HepG2 (cell line): Measurements from ENCODE around the gene PCSK6. TPM values are rescaled to one million over a fixed set of nuclear protein-coding genes. Genes with fewer than 3 reads are reported as not detected.

Experiments
- ATAC-seq: fragments of 200-7000 bp; cut with Tn5 transposase; 3 replicates; pipeline ENCODE4 v1.9.1; 2020; ENCODE audit warnings: mild to moderate bottlenecking, moderate library complexity
- BruUV-seq: library from RNA; stranded (reverse); fragments of 400-500 nt; replicated peaks from 2 replicates; lab custom pipeline; 2021; lab: Mats Ljungman, UMichigan
- CTCF ChIA-PET: fragments of 300-600 bp; formaldehyde crosslinking; extraction: SDS; loops from one replicate; lab custom pipeline; 2021; ENCODE audit warnings: low total read pairs, inconsistent platforms, low intra/inter-chr PET ratio; lab: Yijun Ruan, JAX
- POLR2A ChIA-PET: fragments of 350-600 bp; sonication (Branson Sonifier 250); formaldehyde crosslinking; loops from one replicate; lab custom pipeline; 2020; ENCODE audit warnings: antibody characterized with exemption, inconsistent platforms; lab: Yijun Ruan, JAX
- DNase-seq: peaks from one replicate; pipeline ENCODE4 v3.0.0-alpha.2; 2015; ENCODE audit warnings: low spot score
- FAIRE-seq: peaks from 3 replicates; lab custom pipeline; 2011; peaks lifted over from hg19 to GRCh38; lab: Jason Lieb, UNC
- H2AFZ ChIP-seq: one replicate; pipeline ENCODE4 v1.6.1; 2011; ENCODE audit warnings: low read length, inconsistent platforms
- H3K27ac ChIP-seq: fragments of 300-600 bp; 3 replicates; pipeline ENCODE4 v1.8.0; 2011; ENCODE audit warnings: mixed run types, mild to moderate bottlenecking, mixed read lengths, low read length, inconsistent platforms; ENCODE audit not compliant: insufficient read depth; ENCODE audit errors: extremely low read length
- H3K27me3 ChIP-seq, 2 experiments: fragments of 200-600 bp in 1 of 2; 2 replicates in 1 of 2; 3 replicates in 1 of 2; pipeline versions ENCODE4 v1.6.0 to v1.8.0; 2011; ENCODE audit warnings: low read length in 2 of 2, mild to moderate bottlenecking in 2 of 2, moderate library complexity in 2 of 2, inconsistent platforms in 1 of 2; ENCODE audit not compliant: insufficient read depth in 2 of 2, control insufficient read depth in 1 of 2
- H3K36me3 ChIP-seq, 2 experiments: fragments of 200-600 bp in 1 of 2; replicated peaks in 1 of 2; 2 replicates in 1 of 2; 3 replicates in 1 of 2; pipeline versions ENCODE4 v1.5.1 to v1.8.0; 2011; ENCODE audit warnings: low read length in 2 of 2, inconsistent platforms in 1 of 2; ENCODE audit not compliant: insufficient read depth in 2 of 2, control insufficient read depth in 1 of 2
- H3K4me1 ChIP-seq: 2 replicates; pipeline ENCODE4 v1.5.1; 2012; ENCODE audit warnings: low read length, inconsistent platforms; ENCODE audit not compliant: insufficient read depth
- H3K4me2 ChIP-seq: 2 replicates; pipeline ENCODE4 v1.6.0; 2011; ENCODE audit warnings: low read depth, low read length, inconsistent platforms
- H3K4me3 ChIP-seq, 3 experiments: fragments of 200-600 bp in 1 of 3; sonication (generic), shearing (Covaris generic) in 1 of 3; replicated peaks in 1 of 3; 2 replicates each; pipeline ENCODE4 v1.5.1; 2011 to 2016; ENCODE audit warnings: low read length in 3 of 3, inconsistent platforms in 2 of 3, low read depth in 2 of 3, mild to moderate bottlenecking in 2 of 3, control low read depth in 1 of 3, mixed read lengths in 1 of 3; ENCODE audit not compliant: insufficient read depth in 1 of 3
- H3K79me2 ChIP-seq: one replicate; pipeline ENCODE4 v1.6.1; 2011; ENCODE audit warnings: low read length, inconsistent platforms; ENCODE audit not compliant: insufficient read depth
- H3K9ac ChIP-seq: 2 replicates; pipeline ENCODE4 v1.6.0; 2011; ENCODE audit warnings: mild to moderate bottlenecking, low read depth, low read length, inconsistent platforms; ENCODE audit not compliant: insufficient read depth
- H3K9me3 ChIP-seq: 2 replicates; pipeline ENCODE4 v1.5.1; 2012; ENCODE audit warnings: mild to moderate bottlenecking, low read length
- H4K20me1 ChIP-seq: 2 replicates; pipeline ENCODE4 v1.6.0; 2011; ENCODE audit warnings: inconsistent platforms, mild to moderate bottlenecking, low read length, moderate library complexity; ENCODE audit not compliant: insufficient read depth
- ELF4 ChIP-seq: sonication (generic); formaldehyde crosslinking; IDR thresholded peaks from 2 replicates; pipeline ENCODE4 v1.5.0; 2020; ENCODE audit warnings: missing genetic modification reagents, mild to moderate bottlenecking, moderate library complexity, borderline replicate concordance
- GABPA ChIP-seq, 2 experiments: IDR thresholded peaks; 2 replicates each; pipeline ENCODE4 v1.6.1; 2011 to 2016; ENCODE audit warnings: low read depth in 2 of 2, low read length in 1 of 2, missing biosample characterization in 1 of 2, missing genetic modification characterization in 1 of 2
- GTF3A ChIP-seq: sonication (generic); formaldehyde crosslinking; conservative IDR thresholded peaks from 2 replicates; pipeline ENCODE4 v1.4.0; 2020; ENCODE audit warnings: mild to moderate bottlenecking, missing genetic modification reagents
- HNRNPL ChIP-seq: fragments of 200-400 bp; formaldehyde crosslinking; IDR thresholded peaks from 2 replicates; pipeline ENCODE4 v1.6.1; 2017; ENCODE audit warnings: mild to moderate bottlenecking, low read depth, low read length
- MTA3 ChIP-seq: sonication (generic); formaldehyde crosslinking; IDR thresholded peaks from 2 replicates; pipeline ENCODE4 v1.4.0; 2020; ENCODE audit warnings: missing genetic modification reagents
- STAG1 ChIP-seq: sonication (generic); formaldehyde crosslinking; IDR thresholded peaks from 2 replicates; pipeline ENCODE4 v1.4.0; 2020; ENCODE audit warnings: missing genetic modification reagents
- ZBTB3 ChIP-seq: sonication (generic); formaldehyde crosslinking; IDR thresholded peaks from 2 replicates; pipeline ENCODE4 v1.4.0; 2020; ENCODE audit warnings: low read depth, mild to moderate bottlenecking, moderate library complexity, missing genetic modification reagents, borderline replicate concordance
- ZNF674 ChIP-seq: sonication (generic); formaldehyde crosslinking; IDR thresholded peaks from 2 replicates; pipeline ENCODE4 v1.5.0; 2020; ENCODE audit warnings: low read depth, mild to moderate bottlenecking, missing genetic modification reagents
- ZNF776 ChIP-seq: sonication (generic); formaldehyde crosslinking; IDR thresholded peaks from 2 replicates; pipeline ENCODE4 v1.4.0; 2020; ENCODE audit warnings: mild to moderate bottlenecking, missing genetic modification reagents
- whole genome bisulfite sequencing: methylation state at CpG from one replicate; pipeline ENCODE4 v1.1.6; 2017; ENCODE audit warnings: low lambda C conversion rate; 5-methylcytosine and 5-hydroxymethylcytosine counted together
- in situ Hi-C: cut with HindIII; loops from 2 replicates; pipeline ENCODE4 v1.10.0; 2017; ENCODE audit warnings: low pct_unique_long_range_greater_than_20kb; ENCODE audit not compliant: extremely low pct_ligation_motif_present
- intact Hi-C: fragments of 100-400 bp; cut with micrococcal nuclease; formaldehyde crosslinking; loops from one replicate; pipeline ENCODE4 v1.10.0; 2022; ENCODE audit not compliant: unreplicated experiment
- polyA plus RNA-seq, 8 experiments: library from polyadenylated mRNA; depleted of rRNA in 3 of 8; stranded (reverse) in 7 of 8; unstranded in 1 of 8; fragments of >200 nt; fragmentation: Illumina TruSeq in 4 of 8; extraction: Trizol in 4 of 8; gene quantifications; 2 replicates each; pipeline versions ENCODE4 v1.2.1 to v1.2.3, GENCODE V29; 2011 to 2016; ENCODE audit warnings: low read depth in 4 of 8, missing spikeins in 1 of 8, mixed read lengths in 1 of 8; ENCODE audit not compliant: insufficient read depth in 1 of 8
- total RNA-seq, 5 experiments: library from RNA; depleted of rRNA; stranded (reverse); fragments of >200 nt; fragmentation: Illumina TruSeq; extraction: Trizol; gene quantifications; 2 replicates each; pipeline ENCODE4 v1.2.3, GENCODE V29; 2016; ENCODE audit warnings: low read depth in 1 of 5
- TF ChIP-seq, protein P1 (sequence below): sonication (generic); formaldehyde crosslinking; IDR thresholded peaks from 2 replicates; pipeline ENCODE4 v1.4.0; 2020; ENCODE audit warnings: mild to moderate bottlenecking, low read depth, missing genetic modification reagents
- TF ChIP-seq, protein P2 (sequence below): sonication (generic); formaldehyde crosslinking; IDR thresholded peaks from 2 replicates; pipeline ENCODE4 v1.4.0; 2020; ENCODE audit warnings: missing genetic modification reagents, borderline replicate concordance

PCSK6 gene
- total and polyA plus RNA-seq, 2 of the 13 experiments (the other 11 are each of a cell fraction or from before 2014, with no cell fraction given): 56.5 to 155 TPM

DNA sequence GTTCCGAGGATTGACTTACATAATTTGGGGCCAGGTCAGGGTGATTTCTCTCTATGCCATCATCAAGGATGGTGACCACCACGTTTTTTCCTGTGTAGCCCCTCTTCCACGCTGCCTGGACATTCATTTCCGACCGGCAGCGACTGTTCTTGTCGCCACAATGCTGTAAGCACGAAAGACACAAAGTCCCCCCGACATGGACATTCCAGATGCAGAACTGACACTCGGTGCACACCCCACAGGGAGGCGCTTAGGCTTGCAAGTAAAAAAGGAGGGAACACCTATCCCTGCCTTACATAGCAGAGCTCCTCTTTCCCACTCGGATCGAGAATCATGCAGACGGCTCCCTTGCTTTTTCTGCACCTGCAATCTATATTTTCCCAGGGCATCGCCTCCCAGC is 58.2 kb downstream of the PCSK6 start:
- Histone ChIP-seq H3K4me2 (no peak overlapping the region), H4K20me1 (no peaks in the 10 kb centered on the region), H3K9ac (no peak overlapping the region), H3K79me2 (peaks cover 4% of the 10 kb centered on the region), H3K27me3 (no peaks in the 10 kb centered on the region), H3K27ac (no peak overlapping the region), H3K4me3 (no peak overlapping the region), H2AFZ (no peak overlapping the region), H3K36me3 (peaks cover 38 to 89% of the 10 kb centered on the region in 2 experiments), H3K9me3 (no peaks in the 10 kb centered on the region), H3K4me1 (peaks cover 36% of the 10 kb centered on the region)
- intact Hi-C loops (no loop called here), in situ Hi-C loops (loop anchor here (10.0 kb wide), 1 partner anchor 214 kb away; no protein-coding TSS in a partner anchor)
- no peak for TF ChIP-seq ZNF674 (CRISPR knock-in tag)
- 0 out of 2 replicates have a peak, but pooled peaks have one; percentile 16 for TF ChIP-seq STAG1 (CRISPR knock-in tag)
- ChIA-PET POLR2A (no interaction called here), CTCF (no interaction called here)
- no peak for FAIRE-seq
- BruUV-seq: no TSS peak
- 95% methylated on average over 15 of the region's 15 CpGs for WGBS
- ATAC-seq: no peak
- DNase-seq: no peak

DNA sequence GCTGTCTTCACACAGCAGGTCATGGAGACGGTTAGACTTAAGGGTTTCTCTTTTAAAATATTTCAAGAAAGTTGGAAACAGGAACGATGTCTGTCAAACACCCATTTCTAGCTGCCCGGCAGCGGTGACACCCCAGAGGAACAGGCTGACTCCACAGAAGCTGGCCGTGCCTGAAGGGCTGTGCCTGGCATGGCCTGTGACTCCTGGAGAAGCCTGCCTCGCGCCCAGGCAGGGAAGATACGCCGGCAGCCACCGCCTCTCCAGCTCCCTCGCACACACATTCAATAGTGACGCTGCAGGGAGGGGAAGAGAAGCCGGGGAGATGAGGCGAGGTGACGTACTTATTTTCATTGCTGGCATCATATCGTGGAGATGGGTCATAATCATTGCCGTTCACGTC is 59.9 kb downstream of the PCSK6 start:
- ChIA-PET CTCF (no interaction called here), POLR2A (interaction anchor here (1.5 kb wide), 1 partner anchor 10 kb away, joined by 5 read pairs; no protein-coding TSS in a partner anchor)
- DNase-seq: no peak
- Histone ChIP-seq H4K20me1 (no peaks in the 10 kb centered on the region), H3K27ac (no peak overlapping the region), H2AFZ (no peak overlapping the region), H3K4me1 (peaks cover 22% of the 10 kb centered on the region), H3K4me3 (no peak overlapping the region), H3K4me2 (no peak overlapping the region), H3K36me3 (peaks cover 36 to 89% of the 10 kb centered on the region in 2 experiments), H3K9me3 (no peaks in the 10 kb centered on the region), H3K27me3 (no peaks in the 10 kb centered on the region), H3K79me2 (peaks cover 4% of the 10 kb centered on the region), H3K9ac (no peak overlapping the region)
- no peak for ATAC-seq
- in situ Hi-C loops (loop anchor here (10.0 kb wide), 1 partner anchor 215 kb away; no protein-coding TSS in a partner anchor), intact Hi-C loops (no loop called here)
- no TSS peak for BruUV-seq
- 95% methylated on average over 18 of the region's 18 CpGs for WGBS
- TF ChIP-seq ELF4 (CRISPR knock-in tag): no peak
- TF ChIP-seq, protein P1, sequence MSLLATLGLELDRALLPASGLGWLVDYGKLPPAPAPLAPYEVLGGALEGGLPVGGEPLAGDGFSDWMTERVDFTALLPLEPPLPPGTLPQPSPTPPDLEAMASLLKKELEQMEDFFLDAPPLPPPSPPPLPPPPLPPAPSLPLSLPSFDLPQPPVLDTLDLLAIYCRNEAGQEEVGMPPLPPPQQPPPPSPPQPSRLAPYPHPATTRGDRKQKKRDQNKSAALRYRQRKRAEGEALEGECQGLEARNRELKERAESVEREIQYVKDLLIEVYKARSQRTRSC (CRISPR knock-in tag): no peak
- TF ChIP-seq, protein P2, sequence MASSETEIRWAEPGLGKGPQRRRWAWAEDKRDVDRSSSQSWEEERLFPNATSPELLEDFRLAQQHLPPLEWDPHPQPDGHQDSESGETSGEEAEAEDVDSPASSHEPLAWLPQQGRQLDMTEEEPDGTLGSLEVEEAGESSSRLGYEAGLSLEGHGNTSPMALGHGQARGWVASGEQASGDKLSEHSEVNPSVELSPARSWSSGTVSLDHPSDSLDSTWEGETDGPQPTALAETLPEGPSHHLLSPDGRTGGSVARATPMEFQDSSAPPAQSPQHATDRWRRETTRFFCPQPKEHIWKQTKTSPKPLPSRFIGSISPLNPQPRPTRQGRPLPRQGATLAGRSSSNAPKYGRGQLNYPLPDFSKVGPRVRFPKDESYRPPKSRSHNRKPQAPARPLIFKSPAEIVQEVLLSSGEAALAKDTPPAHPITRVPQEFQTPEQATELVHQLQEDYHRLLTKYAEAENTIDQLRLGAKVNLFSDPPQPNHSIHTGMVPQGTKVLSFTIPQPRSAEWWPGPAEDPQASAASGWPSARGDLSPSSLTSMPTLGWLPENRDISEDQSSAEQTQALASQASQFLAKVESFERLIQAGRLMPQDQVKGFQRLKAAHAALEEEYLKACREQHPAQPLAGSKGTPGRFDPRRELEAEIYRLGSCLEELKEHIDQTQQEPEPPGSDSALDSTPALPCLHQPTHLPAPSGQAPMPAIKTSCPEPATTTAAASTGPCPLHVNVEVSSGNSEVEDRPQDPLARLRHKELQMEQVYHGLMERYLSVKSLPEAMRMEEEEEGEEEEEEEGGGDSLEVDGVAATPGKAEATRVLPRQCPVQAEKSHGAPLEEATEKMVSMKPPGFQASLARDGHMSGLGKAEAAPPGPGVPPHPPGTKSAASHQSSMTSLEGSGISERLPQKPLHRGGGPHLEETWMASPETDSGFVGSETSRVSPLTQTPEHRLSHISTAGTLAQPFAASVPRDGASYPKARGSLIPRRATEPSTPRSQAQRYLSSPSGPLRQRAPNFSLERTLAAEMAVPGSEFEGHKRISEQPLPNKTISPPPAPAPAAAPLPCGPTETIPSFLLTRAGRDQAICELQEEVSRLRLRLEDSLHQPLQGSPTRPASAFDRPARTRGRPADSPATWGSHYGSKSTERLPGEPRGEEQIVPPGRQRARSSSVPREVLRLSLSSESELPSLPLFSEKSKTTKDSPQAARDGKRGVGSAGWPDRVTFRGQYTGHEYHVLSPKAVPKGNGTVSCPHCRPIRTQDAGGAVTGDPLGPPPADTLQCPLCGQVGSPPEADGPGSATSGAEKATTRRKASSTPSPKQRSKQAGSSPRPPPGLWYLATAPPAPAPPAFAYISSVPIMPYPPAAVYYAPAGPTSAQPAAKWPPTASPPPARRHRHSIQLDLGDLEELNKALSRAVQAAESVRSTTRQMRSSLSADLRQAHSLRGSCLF (CRISPR knock-in tag): no peak
- no peak for TF ChIP-seq ZNF776 (CRISPR knock-in tag)
- no peak for TF ChIP-seq ZBTB3 (CRISPR knock-in tag)
- TF ChIP-seq GABPA (IDR thresholded peaks at IDR 0.05; ENCODE audit: low read depth, low read length): no peak
- TF ChIP-seq GABPA (CRISPR knock-in tag; IDR thresholded peaks at IDR 0.05; ENCODE audit: low read depth): no peak
- TF ChIP-seq GTF3A (CRISPR knock-in tag): no peak
- TF ChIP-seq HNRNPL: no peak
- TF ChIP-seq MTA3 (CRISPR knock-in tag): no peak
- no peak for FAIRE-seq
